GM19468 (cell line): ENCODE data around the gene LYRM4.

Source experiments
- ATAC-seq: cut with Tn5 transposase; IDR thresholded peaks from one replicate; pipeline ENCODE4 v1.9.1; 2021; ENCODE audit warnings: mild to moderate bottlenecking, moderate library complexity, moderate number of reproducible peaks; ENCODE audit not compliant: unreplicated experiment; ENCODE audit errors: extremely low read depth

Gene LYRM4

GRCh38 chr6:5260661-5261544 is at the start of gene LYRM4, which contains the start of gene FARS2:
TSS of gene LYRM4 (minus strand) at chr6:5260950. CDS start at chr6:5260733, 217 bp downstream.
TSS of gene FARS2 (plus strand) at chr6:5261513.
- peak; percentile 47 for ATAC-seq

- ATAC-seq, result no peak
Measured at GRCh38 chr6:5308066-5308465, 47.3 kb upstream of the LYRM4 start.

GRCh38 chr6:5307058-5307457 is 46.3 kb upstream of the LYRM4 start:
- ATAC-seq, result no peak

- ATAC-seq, result no peak
Measured at GRCh38 chr6:5305968-5306626, 45.3 kb upstream of the LYRM4 start.

GRCh38 chr6:5303682-5304081 is 42.9 kb upstream of the LYRM4 start:
- ATAC-seq, result no peak

- ATAC-seq, result no peak
Measured at GRCh38 chr6:5302995-5303622, 42.4 kb upstream of the LYRM4 start.

GRCh38 chr6:5302220-5302946 is 41.6 kb upstream of the LYRM4 start:
- peak; percentile 62 for ATAC-seq

- ATAC-seq, result no peak
Measured at GRCh38 chr6:5300206-5300764, 39.5 kb upstream of the LYRM4 start.

- ATAC-seq, result no peak
Measured at GRCh38 chr6:5295623-5296022, 34.9 kb upstream of the LYRM4 start.

- no peak for ATAC-seq
Measured at GRCh38 chr6:5294392-5295211, 33.9 kb upstream of the LYRM4 start.

GRCh38 chr6:5293692-5294091 is 32.9 kb upstream of the LYRM4 start:
- ATAC-seq, result no peak

GRCh38 chr6:5292154-5292553 is 31.4 kb upstream of the LYRM4 start:
- ATAC-seq, result no peak

- no peak for ATAC-seq
Measured at GRCh38 chr6:5290500-5290899, 29.8 kb upstream of the LYRM4 start.

GRCh38 chr6:5290097-5290496 is 29.3 kb upstream of the LYRM4 start:
- ATAC-seq, result no peak

GRCh38 chr6:5287966-5288297 is 27.2 kb upstream of the LYRM4 start:
- no peak for ATAC-seq

- ATAC-seq, result no peak
Measured at GRCh38 chr6:5287205-5287965, 26.6 kb upstream of the LYRM4 start.

- ATAC-seq, result no peak
Measured at GRCh38 chr6:5286780-5287179, 26.0 kb upstream of the LYRM4 start.

- no peak for ATAC-seq
Measured at GRCh38 chr6:5285526-5285925, 24.8 kb upstream of the LYRM4 start.

GRCh38 chr6:5285081-5285480 is 24.3 kb upstream of the LYRM4 start:
- no peak for ATAC-seq
